AG04450 (cell line): Measurements from ENCODE around the gene SENP6. TPM values are rescaled to one million over a fixed set of nuclear protein-coding genes. Genes with fewer than 3 reads are reported as not detected.

Experiments used
- CTCF ChIA-PET: fragments of 300-600, 350-600 bp; formaldehyde crosslinking; extraction: SDS; loops from one replicate; lab custom pipeline; 2022; ENCODE audit warnings: antibody characterized with exemption, inconsistent platforms; lab: Charles Lee
- POLR2A ChIA-PET: fragments of 350-600 bp; formaldehyde crosslinking; extraction: SDS; loops from one replicate; lab custom pipeline; 2021; ENCODE audit warnings: antibody characterized with exemption, inconsistent platforms; lab: Yijun Ruan, JAX
- DNase-seq: peaks from one replicate; pipeline ENCODE4 v3.0.0-alpha.2; 2011; ENCODE audit warnings: low read depth, low spot score
- H3K27ac ChIP-seq: one replicate; pipeline ENCODE4 v1.5.1; 2012; ENCODE audit warnings: low read depth, low read length, control low read depth
- H3K27me3 ChIP-seq: one replicate; pipeline ENCODE4 v1.6.0; 2012; ENCODE audit warnings: low read length; ENCODE audit not compliant: control insufficient read depth, insufficient read depth
- H3K4me3 ChIP-seq: 2 replicates; pipeline ENCODE4 v1.5.1; 2011; ENCODE audit warnings: mild to moderate bottlenecking, low read depth, low read length, control low read depth
- H3K9me3 ChIP-seq: 2 replicates; pipeline ENCODE4 v1.5.1; 2012; ENCODE audit warnings: low read length; ENCODE audit not compliant: control insufficient read depth, insufficient read depth
- CTCF ChIP-seq: IDR thresholded peaks from 2 replicates; pipeline ENCODE4 v1.5.1; 2011; ENCODE audit warnings: low read depth, low read length, control low read depth, inconsistent platforms
- polyA plus RNA-seq: library from polyadenylated mRNA; depleted of rRNA; stranded (reverse); fragments of >200 nt; gene quantifications from 2 replicates; pipeline ENCODE4 v1.2.3, GENCODE V29; 2011

Gene SENP6
- polyA plus RNA-seq, 1 experiment, result 55.8 TPM

- no peaks in the 10 kb centered on the region for H3K27me3 ChIP-seq
- CTCF ChIA-PET, result no interaction called here
- no peak for DNase-seq
- peaks cover 4% of the 10 kb centered on the region; the same call in 1 of the 2 replicates for H3K9me3 ChIP-seq
- POLR2A ChIA-PET, result no interaction called here
- no peak overlapping the region for H3K27ac ChIP-seq
- no peak overlapping the region for H3K4me3 ChIP-seq
- TF ChIP-seq CTCF, result no peak
Observed at GRCh38 chr6:75608304-75608703, 6.6 kb downstream of the SENP6 start.

- Histone ChIP-seq H3K4me3 (no peak overlapping the region), H3K27me3 (no peaks in the 10 kb centered on the region), H3K27ac (no peak overlapping the region), H3K9me3 (peaks cover 4% of the 10 kb centered on the region; the same call in 1 of the 2 replicates)
- CTCF ChIA-PET, result no interaction called here
- DNase-seq, result no peak
- POLR2A ChIA-PET, result no interaction called here
- no peak for TF ChIP-seq CTCF
Observed at GRCh38 chr6:75608956-75609533, 7.4 kb downstream of the SENP6 start.

- H3K27me3 ChIP-seq, result no peaks in the 10 kb centered on the region
- no peak overlapping the region for H3K4me3 ChIP-seq
- POLR2A ChIA-PET, result interaction anchor here (1.3 kb wide), 1 partner anchor 11 kb away, joined by 4 read pairs; no protein-coding TSS in a partner anchor
- no peaks in the 10 kb centered on the region for H3K9me3 ChIP-seq
- H3K27ac ChIP-seq, result no peak overlapping the region
- CTCF ChIA-PET, result interaction anchor here (0.6 kb wide), 1 partner anchor 20 kb away, joined by 3 read pairs; no protein-coding TSS in a partner anchor
- no peak for TF ChIP-seq CTCF
- DNase-seq, result peak; percentile 34
Observed at GRCh38 chr6:75609639-75610590, 8.2 kb downstream of the SENP6 start.

- Histone ChIP-seq H3K4me3 (no peak overlapping the region), H3K9me3 (no peaks in the 10 kb centered on the region), H3K27ac (no peak overlapping the region), H3K27me3 (no peaks in the 10 kb centered on the region)
- no peak for TF ChIP-seq CTCF
- DNase-seq, result no peak
- ChIA-PET POLR2A (interaction anchor here (1.3 to 2.4 kb wide), 2 partner anchors 9 kb away, joined by 4 to 6 read pairs; partner anchors contain the start of gene SENP6), CTCF (no interaction called here)
Observed at GRCh38 chr6:75611011-75611701, 9.5 kb downstream of the SENP6 start.
